Esophagus muscularis mucosa (tissue), 3 donors: ENCODE data around the gene SLC23A3.

ENCODE experiments used
- POLR2A ChIP-seq: fragments of 450-650 bp; IDR thresholded peaks from one replicate; pipeline ENCODE4 v1.6.1; 2017; ENCODE audit warnings: antibody characterized with exemption, moderate library complexity, mild to moderate bottlenecking, low read depth
- TF ChIP-seq, protein P1 (sequence below), 3 experiments: fragments of 200-600 bp in 2 of 3; fragments of 450-650 bp in 1 of 3; sonication (generic) in 2 of 3; IDR thresholded peaks; one replicate each; pipeline ENCODE4 v1.5.1; 2017 to 2019; ENCODE audit warnings: antibody characterized with exemption in 3 of 3, mild to moderate bottlenecking in 2 of 3, moderate library complexity in 1 of 3

DNA sequence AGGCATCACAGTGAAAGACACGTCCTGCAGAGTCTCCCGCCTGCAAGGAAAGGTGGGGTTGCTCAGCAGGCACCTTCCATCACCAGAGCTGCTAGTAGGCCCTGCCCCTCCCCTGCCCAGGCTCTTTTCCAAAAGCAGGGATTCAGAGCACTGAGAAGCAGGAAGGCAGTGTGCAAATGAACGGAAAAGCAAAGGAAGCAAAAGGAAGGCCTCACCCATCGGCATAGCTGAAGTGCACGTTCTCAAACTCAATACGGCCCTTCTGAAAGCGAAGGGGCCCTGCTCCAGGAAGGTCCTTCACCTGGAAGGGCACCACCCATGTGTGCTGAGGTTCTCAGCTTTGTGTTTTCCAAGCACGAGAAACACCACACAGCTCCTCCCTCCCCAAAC, 43.2 kb upstream of the SLC23A3 start:
- TF ChIP-seq, protein P1, sequence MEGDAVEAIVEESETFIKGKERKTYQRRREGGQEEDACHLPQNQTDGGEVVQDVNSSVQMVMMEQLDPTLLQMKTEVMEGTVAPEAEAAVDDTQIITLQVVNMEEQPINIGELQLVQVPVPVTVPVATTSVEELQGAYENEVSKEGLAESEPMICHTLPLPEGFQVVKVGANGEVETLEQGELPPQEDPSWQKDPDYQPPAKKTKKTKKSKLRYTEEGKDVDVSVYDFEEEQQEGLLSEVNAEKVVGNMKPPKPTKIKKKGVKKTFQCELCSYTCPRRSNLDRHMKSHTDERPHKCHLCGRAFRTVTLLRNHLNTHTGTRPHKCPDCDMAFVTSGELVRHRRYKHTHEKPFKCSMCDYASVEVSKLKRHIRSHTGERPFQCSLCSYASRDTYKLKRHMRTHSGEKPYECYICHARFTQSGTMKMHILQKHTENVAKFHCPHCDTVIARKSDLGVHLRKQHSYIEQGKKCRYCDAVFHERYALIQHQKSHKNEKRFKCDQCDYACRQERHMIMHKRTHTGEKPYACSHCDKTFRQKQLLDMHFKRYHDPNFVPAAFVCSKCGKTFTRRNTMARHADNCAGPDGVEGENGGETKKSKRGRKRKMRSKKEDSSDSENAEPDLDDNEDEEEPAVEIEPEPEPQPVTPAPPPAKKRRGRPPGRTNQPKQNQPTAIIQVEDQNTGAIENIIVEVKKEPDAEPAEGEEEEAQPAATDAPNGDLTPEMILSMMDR (IDR thresholded peaks at IDR 0.05) = no peak
- no peak for TF ChIP-seq POLR2A
